Right atrium auricular region (tissue), 2 donors: ENCODE data around the gene RHAG. TPM values are rescaled to one million over a fixed set of nuclear protein-coding genes. Genes with fewer than 3 reads are reported as not detected.

Experiments
- DNase-seq: peaks from one replicate; pipeline ENCODE4 v3.0.0-alpha.2; 2019; ENCODE audit warnings: low spot score
- H3K27ac ChIP-seq, 2 donors: fragments of 200-600 bp; sonication (generic); 1 replicate in 1 of 2; 2 replicates in 1 of 2; pipeline ENCODE4 v1.5.1; 2016 to 2019
- H3K27me3 ChIP-seq, 2 donors: fragments of 200-600 bp; sonication (generic); one replicate each; pipeline versions ENCODE4 v1.5.1 to v1.6.0; 2017 to 2019
- H3K36me3 ChIP-seq: fragments of 200-600 bp; sonication (generic); one replicate; pipeline ENCODE4 v1.5.1; 2016
- H3K4me1 ChIP-seq, 2 donors: fragments of 200-600 bp; sonication (generic); one replicate each; pipeline versions ENCODE4 v1.5.1 to v1.6.0; 2017 to 2019
- H3K4me3 ChIP-seq, 2 donors: fragments of 200-600 bp; sonication (generic); 1 replicate in 1 of 2; 2 replicates in 1 of 2; pipeline ENCODE4 v1.5.1; 2017 to 2019; ENCODE audit warnings: mild to moderate bottlenecking in 1 of 2, moderate library complexity in 1 of 2
- H3K9me3 ChIP-seq, 2 donors: fragments of 200-600 bp; sonication (generic); one replicate each; pipeline ENCODE4 v1.5.1; 2019
- total RNA-seq, 2 donors: library from RNA; depleted of rRNA; stranded (reverse); fragments of >200 nt; gene quantifications; one replicate each; pipeline ENCODE4 v1.1.0, GENCODE V29; 2016
- TF ChIP-seq, protein P1 (sequence below), 2 donors: fragments of 200-600 bp; sonication (generic); IDR thresholded peaks; one replicate each; pipeline ENCODE4 v1.5.1; 2019; ENCODE audit warnings: antibody characterized with exemption in 2 of 2

Gene RHAG
- total RNA-seq, 2 donors from 2014 or later = 1.3 to 2.0 TPM

DNA sequence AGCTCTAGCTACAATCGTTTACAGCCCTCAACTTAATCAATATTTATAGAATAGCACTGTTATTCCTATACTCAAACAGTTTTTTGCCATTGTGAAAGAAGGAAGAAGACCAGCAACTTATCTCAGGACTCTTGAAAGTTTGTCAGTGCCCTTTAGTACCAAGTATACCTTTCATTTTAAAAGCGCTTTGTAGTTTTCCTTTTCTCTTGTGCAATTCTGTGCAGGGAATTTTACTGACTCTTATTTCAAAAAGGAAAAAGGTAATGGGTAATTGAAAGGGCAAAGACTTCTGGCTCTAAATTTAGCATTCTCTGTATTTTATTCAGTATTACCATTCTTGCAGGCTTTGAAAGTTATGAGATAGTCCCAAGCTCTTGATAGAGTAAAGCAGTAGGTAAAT, 16.8 kb upstream of the RHAG start:
- TF ChIP-seq, protein P1, sequence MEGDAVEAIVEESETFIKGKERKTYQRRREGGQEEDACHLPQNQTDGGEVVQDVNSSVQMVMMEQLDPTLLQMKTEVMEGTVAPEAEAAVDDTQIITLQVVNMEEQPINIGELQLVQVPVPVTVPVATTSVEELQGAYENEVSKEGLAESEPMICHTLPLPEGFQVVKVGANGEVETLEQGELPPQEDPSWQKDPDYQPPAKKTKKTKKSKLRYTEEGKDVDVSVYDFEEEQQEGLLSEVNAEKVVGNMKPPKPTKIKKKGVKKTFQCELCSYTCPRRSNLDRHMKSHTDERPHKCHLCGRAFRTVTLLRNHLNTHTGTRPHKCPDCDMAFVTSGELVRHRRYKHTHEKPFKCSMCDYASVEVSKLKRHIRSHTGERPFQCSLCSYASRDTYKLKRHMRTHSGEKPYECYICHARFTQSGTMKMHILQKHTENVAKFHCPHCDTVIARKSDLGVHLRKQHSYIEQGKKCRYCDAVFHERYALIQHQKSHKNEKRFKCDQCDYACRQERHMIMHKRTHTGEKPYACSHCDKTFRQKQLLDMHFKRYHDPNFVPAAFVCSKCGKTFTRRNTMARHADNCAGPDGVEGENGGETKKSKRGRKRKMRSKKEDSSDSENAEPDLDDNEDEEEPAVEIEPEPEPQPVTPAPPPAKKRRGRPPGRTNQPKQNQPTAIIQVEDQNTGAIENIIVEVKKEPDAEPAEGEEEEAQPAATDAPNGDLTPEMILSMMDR (IDR thresholded peaks at IDR 0.05) = no peak
- H3K9me3 ChIP-seq = no peaks in the 10 kb centered on the region
- no peak overlapping the region for H3K27ac ChIP-seq
- no peak for DNase-seq
- H3K4me1 ChIP-seq = no peaks in the 10 kb centered on the region
- H3K4me3 ChIP-seq = no peak overlapping the region
- H3K36me3 ChIP-seq = no peaks in the 10 kb centered on the region
- no peaks in the 10 kb centered on the region for H3K27me3 ChIP-seq

- no peak for DNase-seq
- no peaks in the 10 kb centered on the region for H3K27me3 ChIP-seq
- TF ChIP-seq, protein P1 (IDR thresholded peaks at IDR 0.05) = no peak
- H3K36me3 ChIP-seq = no peaks in the 10 kb centered on the region
- H3K4me3 ChIP-seq = no peak overlapping the region
- H3K27ac ChIP-seq = no peak overlapping the region
- H3K4me1 ChIP-seq = no peaks in the 10 kb centered on the region
- no peaks in the 10 kb centered on the region for H3K9me3 ChIP-seq
Observed at GRCh38 chr6:49651239-49651638, 14.6 kb upstream of the RHAG start.

DNA sequence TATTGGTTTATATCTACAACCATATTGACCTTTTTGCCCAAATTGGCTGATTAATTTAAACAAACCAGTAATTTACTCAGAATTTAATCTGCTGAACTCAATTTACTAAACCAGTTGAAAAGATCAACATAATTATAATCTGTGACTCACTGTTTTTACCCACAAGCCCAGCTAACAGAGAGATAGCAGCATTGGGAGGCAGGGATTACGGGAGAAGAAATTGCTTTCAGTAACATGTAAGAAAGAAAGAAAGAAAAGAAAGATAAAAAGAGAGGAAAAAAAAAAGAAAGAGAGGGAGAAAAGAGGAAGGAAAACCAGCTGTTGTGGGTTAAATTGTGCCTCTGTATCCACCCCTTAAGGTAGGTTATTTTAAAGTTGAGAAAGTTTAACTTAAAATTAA, 13.3 kb upstream of the RHAG start:
- no peak overlapping the region for H3K4me3 ChIP-seq

GRCh38 chr6:49648036-49648435, 11.4 kb upstream of the RHAG start:
- no peak overlapping the region for H3K27ac ChIP-seq
- no peak for DNase-seq
- no peaks in the 10 kb centered on the region for H3K9me3 ChIP-seq
- TF ChIP-seq, protein P1 (IDR thresholded peaks at IDR 0.05) = no peak
- H3K27me3 ChIP-seq = no peaks in the 10 kb centered on the region
- H3K4me3 ChIP-seq = no peak overlapping the region
- H3K4me1 ChIP-seq = no peaks in the 10 kb centered on the region
- H3K36me3 ChIP-seq = no peaks in the 10 kb centered on the region

More for the DNA sequence above, 13.3 kb upstream of the RHAG start:
- no peak overlapping the region for H3K27ac ChIP-seq
- TF ChIP-seq, protein P1 (IDR thresholded peaks at IDR 0.05) = no peak
- H3K27me3 ChIP-seq = no peaks in the 10 kb centered on the region
- no peaks in the 10 kb centered on the region for H3K4me1 ChIP-seq
- no peaks in the 10 kb centered on the region for H3K36me3 ChIP-seq
- DNase-seq = no peak
- no peaks in the 10 kb centered on the region for H3K9me3 ChIP-seq

DNA sequence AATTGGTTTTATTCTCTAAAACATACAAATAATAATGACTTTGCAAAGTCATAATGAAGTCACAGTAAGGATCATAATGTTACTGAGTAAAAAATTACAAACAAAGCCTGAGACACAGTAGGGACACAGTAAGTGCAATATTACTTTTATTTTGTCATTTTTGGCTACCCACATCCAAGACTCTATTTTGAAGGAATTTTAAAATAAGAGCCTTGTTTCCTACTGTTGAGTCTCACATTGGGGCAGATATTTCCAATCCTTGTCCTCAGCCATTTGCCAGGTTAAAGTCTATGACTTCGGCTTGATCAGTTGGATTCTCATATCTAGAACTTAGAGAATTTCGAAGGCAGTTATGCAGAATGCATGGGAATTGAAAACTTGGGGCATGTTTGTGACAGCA, 10.8 kb upstream of the RHAG start:
- H3K4me3 ChIP-seq = no peak overlapping the region
- H3K4me1 ChIP-seq = no peaks in the 10 kb centered on the region
- H3K27ac ChIP-seq = no peak overlapping the region
- H3K36me3 ChIP-seq = no peaks in the 10 kb centered on the region
- DNase-seq = no peak
- H3K9me3 ChIP-seq = no peaks in the 10 kb centered on the region
- H3K27me3 ChIP-seq = no peaks in the 10 kb centered on the region
- TF ChIP-seq, protein P1 (IDR thresholded peaks at IDR 0.05) = no peak

DNA sequence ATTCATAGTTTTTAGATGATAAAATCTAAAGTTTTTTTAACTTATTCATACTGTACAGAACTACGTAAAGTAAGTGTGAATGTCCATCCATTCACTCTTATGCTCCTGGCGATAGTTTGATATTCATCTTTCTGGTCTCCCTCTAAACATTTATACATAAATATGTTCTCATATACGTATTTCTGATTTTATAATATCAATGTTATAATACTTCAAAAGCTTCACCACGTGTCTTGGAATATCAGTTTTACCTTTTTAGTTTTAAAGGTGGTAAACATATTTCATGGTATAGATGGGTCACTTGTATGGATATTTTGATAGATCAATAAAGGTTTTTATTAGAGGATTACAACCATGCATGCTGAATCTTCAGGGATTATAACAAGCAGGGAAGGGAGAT, 10.3 kb upstream of the RHAG start:
- H3K36me3 ChIP-seq = no peaks in the 10 kb centered on the region
- H3K4me1 ChIP-seq = no peaks in the 10 kb centered on the region
- no peaks in the 10 kb centered on the region for H3K9me3 ChIP-seq
- TF ChIP-seq, protein P1 (IDR thresholded peaks at IDR 0.05) = no peak
- no peaks in the 10 kb centered on the region for H3K27me3 ChIP-seq
- no peak for DNase-seq
- H3K27ac ChIP-seq = no peak overlapping the region
- no peak overlapping the region for H3K4me3 ChIP-seq
